Measurements from ENCODE around the gene TECPR1.

Gene TECPR1

GRCh38 chr7:98189559-98189958 is 62.5 kb downstream of the TECPR1 start:
- DNase-seq (ENCODE audit: low read depth), result no peak

GRCh38 chr7:98187138-98187502 is 64.9 kb downstream of the TECPR1 start:
- no peak for DNase-seq (ENCODE audit: low read depth)

DNA sequence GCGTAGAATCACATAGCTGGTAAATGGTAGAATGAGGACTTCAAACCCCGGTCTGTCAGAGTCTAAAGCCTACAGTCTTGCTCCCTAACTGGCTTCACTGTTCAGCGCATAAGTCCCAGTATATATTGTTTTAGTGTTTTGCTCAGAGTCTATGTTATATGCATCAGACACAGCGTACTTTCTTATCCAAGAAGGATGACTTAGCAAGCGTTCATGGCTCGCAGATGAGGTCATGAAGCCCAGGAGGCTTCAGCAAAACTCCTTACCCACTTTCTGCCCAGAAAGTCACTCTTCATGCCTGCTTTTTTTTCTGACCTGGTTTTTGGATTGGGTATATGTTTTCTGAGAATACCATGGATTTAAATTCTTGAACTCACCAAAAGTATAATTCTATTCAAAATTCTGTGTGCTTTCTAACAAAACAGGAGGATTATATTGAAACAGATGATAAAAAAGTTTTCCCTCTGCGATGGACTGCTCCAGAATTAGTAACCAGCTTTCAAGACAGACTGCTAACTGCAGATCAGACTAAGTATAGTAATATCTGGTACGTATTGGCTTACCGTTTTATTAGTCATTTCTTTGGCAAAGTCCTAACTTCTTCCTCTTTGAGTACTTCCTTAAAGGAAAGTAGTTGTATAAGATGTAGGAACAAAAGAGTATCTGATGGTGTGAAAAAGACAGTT is 65.4 kb downstream of the TECPR1 start:
- DNase-seq (ENCODE audit: low read depth), result peak; percentile 78

DNA sequence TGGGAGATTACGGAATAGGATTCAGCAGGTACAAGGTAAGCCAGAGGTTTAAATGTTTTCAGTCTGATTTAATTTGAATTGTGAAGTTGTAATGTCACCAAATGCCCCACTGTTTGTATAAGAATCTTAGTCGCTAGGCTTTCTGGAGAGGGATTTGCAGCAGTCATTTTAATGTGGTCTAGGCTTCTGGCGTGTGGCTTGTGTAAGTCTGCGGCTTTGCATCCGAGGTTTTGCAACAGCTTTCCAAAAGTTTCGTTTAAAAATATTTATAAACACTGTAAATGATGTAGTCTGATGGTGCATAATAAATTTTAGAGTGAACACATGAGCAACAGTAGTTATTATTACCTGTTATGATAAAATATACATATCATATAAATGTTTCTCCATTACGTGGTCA is 66.9 kb downstream of the TECPR1 start:
- DNase-seq (ENCODE audit: low read depth), result no peak

DNA sequence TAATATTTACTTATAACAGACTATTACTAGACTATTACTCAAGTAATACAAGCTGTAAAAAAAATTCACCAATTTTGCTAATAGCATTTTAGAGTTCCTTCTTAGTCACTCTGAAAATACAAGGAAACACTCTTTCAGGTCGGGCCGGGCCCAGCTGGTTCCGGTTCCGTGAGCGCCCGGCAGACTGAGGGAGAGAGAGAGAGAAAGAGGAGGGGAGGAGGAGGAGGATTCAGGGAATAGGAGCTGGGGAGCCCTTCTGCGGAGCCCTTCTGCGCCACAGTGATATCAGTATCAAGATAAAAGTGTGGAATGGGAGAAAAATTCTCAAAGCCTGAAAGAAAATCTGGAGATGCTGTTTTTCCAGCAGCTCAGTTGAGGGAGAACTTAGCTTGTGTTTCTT is 71.3 kb downstream of the TECPR1 start:
- no peak for DNase-seq (ENCODE audit: low read depth)

- no peak for DNase-seq (ENCODE audit: low read depth)
Measured at GRCh38 chr7:98178762-98179490, 73.1 kb downstream of the TECPR1 start.

DNA sequence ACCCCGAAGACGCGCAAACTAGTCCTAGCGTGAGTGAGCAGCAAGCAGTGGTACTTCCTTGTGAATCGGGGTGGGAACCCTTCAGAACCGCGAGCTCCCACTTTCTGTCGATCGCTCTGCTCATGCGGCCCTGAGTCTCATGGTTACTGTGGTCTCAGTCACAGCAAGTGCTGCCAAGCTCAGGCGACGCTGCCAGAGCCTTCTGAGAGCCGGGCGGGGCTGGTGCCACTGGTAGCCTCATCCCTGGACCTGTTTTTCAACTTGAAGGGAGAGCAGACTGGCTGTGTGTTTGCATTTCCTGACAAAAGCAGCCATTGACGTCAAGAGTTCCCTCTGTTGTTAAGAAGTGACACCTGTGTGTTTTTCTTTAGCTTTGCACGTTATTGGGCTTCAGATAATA is 73.7 kb downstream of the TECPR1 start:
- no peak for DNase-seq (ENCODE audit: low read depth)

- DNase-seq (ENCODE audit: low read depth), result no peak
Measured at GRCh38 chr7:98177553-98177952, 74.5 kb downstream of the TECPR1 start.

- no peak for DNase-seq (ENCODE audit: low read depth)
Measured at GRCh38 chr7:98175260-98175940, 76.6 kb downstream of the TECPR1 start.

DNA sequence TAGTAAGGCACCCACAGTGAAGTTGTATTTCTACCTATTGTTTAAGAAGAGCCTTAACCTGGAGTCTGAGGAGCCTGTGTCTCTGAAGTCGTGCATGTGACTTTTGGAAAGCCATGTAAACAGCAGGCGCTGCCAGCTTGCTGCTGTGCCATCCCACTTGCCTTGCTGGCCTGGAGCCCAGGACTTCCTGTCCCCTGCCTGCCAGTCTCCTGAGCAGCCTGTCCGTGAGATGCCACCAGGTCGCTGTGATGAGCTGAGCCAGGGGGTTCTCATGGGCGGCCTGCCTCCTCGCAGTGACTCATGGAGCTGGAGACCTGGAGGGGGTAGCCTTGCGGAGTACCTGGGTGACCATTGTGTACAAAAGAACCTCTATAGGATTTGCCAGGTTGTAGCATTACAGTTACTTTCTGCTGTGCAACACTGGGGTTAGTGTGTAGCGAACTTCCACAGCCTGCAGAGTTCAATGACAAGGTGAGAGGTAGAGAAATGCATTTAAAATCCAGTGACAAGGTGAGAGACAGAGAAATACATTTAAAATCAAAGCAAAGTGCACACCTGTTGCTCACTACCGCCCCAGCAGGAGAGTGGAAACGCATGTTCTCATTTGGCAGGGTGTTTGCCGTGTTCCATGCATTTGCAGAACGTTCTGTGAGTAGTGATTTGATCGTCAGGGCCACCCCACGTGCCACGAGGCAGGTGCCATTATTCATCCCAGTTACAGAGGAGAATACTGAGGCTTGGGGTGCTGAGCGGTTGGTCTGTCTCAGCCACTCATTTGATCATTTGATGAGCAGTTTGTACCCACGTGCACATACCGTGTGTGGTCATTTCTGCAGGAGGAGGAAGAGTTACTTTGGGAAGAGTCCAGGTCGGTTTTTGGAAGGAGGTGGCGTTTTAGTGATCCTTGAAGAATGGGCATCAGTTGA is 77.4 kb downstream of the TECPR1 start:
- DNase-seq (ENCODE audit: low read depth), result no peak

DNA sequence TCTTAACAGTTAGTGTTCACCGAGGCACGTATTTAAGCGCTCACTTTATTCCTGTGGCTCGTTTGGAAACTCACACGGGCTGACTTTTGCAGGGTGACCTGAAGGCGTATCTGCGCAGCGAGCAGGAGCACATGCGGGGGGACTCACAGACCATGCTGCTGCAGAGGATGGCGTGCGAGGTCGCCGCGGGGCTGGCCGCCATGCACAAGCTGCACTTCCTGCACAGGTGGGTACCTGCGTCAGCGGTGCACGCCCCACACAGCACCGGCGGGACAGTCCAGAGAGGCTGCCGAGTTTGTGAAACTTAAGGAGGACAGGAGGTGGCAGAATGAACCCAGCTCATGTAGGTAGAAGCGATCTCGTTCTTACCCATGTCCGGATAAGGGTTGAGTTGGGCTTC is 80.6 kb downstream of the TECPR1 start:
- no peak for DNase-seq (ENCODE audit: low read depth)

DNA sequence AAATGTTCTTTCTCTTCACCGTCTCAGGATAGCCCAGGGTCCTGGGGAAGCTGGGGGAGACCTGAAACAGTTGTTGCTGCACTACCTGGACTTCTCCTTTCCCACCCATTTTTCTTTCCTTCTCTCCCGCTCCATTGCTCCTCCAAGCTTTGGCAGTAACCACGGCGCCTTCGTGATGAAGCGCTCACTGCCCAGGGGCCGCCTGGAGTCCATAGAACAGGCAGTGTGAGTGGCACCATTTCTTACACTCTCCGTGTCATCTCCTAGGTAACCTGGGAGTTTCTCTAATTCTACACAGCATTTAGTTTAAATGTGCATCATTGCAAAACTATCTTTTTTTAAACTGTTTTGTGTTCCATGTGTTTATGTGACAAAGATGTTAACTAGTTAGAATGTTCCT is 81.1 kb downstream of the TECPR1 start:
- no peak for DNase-seq (ENCODE audit: low read depth)

DNA sequence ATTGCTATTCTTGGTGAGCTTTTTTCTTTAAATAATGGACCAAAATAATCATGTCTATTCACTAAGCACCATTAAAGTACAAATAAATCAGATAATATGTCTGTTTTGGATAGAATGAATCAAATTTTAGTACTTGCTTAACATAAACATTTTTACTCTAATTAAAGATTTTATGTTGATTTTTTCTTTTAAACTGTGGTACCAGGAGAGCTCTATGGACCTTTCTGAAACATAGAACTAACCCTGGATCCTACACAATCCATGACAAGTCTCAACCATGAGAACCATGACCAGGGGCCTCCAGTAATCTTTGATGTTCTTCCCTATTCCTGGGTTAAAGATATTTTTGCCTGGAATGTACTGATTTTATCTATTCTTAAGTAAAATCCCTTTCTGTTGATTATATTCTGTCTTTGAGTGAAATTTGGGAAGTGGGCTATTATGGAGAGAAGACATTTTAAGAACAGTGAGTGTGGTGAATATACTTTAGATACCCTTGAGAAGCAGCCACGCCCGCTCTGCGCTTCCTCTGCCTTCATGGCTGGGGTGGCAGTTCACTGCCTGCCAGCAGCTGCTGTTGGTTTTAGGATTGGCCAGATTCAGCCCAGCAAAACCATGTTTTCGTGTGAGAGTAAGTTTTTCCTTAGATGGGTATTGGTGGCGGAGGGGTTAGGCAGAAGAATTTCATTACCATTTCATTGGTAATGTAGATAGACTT is 83.0 kb downstream of the TECPR1 start:
- no peak for DNase-seq (ENCODE audit: low read depth)

DNA sequence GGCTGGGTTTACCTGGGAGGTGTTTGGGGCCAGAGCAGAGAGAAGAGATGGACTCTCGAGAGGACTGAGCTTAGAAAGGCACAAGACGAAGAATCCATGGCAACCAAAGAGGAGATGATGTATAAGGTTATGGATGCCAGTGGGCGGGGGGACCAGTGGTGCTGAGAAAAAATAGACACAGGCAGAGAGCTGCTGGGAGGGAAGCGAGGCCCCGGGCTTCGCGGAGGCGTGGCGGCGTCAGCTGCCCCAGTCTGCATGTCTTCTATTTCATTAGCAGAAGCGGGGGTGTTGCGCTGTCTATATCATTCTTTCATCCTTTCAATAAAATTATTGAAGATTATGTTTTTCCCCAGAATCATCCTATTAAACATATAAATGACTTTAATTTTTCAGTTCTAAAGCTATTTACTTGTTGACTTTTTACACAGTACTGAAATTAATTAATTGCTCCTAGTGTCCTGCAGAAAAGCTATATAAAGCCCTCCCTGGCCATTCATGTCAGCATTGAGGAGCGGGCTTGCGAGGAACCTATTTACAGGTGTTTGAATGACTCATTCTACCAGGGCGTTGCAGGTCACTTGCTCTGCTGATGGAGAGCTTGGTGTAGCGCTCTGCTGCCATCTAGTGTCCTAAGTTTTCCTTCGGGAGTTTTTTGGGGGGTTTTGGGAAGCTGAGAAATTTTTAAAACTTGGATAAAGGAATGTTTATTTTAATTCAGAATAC is 83.7 kb downstream of the TECPR1 start:
- DNase-seq (ENCODE audit: low read depth), result peak; percentile 18

DNA sequence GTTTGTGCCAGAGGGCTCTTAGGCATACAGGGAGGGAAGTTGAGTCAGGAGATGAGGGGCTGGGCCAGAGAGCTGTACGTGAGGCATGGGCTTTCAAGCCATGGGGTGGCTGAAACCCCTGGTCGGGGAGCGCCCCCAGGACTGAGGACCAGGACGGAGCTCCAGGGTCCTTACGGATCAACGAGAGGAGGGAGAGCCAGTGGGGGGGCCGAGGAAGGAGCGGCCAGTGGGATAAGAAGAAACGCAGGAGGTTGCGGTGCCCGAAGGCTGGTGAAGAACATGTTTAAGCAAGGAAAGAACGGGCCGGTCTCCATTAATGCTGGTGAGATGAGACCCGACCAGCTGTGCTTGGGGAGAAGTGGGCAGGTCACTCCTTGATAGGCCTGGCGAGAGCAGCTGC is 84.4 kb downstream of the TECPR1 start:
- DNase-seq (ENCODE audit: low read depth), result no peak

GRCh38 chr7:98166668-98166970 is 85.4 kb downstream of the TECPR1 start:
- no peak for DNase-seq (ENCODE audit: low read depth)

DNA sequence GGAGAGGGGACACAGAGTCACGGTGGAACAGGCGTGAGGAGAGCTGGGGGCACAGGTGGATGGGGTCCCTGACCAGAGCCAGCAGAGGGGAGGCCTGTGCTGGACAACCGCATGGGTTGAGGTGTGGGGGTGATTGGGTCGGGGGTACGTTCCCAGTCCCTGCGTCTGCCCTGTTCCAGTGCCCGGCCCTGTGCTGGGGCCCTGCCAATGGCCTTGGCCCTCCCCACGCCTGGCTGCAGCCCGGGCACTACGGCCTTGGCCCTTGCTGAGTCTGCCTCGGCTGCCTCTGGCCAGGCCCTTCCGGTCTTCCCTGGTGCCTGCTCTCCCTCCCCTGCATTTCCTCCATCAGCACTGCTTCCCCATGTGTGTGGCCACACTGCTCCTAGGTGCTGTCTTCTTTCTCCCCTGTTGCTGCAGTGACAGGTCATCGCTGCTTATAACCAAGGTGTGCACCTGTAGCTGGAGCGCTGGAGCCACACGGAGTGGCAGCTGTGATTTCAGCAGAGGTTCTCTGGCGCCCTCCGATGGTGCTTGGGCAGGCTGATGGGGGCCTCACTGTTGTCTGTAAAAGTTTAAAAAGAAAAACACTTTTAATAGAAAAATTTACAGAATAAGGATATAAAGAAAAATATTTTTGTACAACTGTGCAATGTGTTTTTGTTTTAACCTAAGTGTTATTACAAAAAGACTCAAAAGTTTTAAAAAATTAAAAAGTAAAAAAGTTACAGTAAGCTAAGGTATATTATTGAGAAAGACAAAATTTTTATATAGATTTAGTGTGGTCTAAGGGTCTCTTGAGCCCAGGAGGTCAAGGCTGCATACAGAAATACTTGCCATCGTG is 86.0 kb downstream of the TECPR1 start:
- no peak for DNase-seq (ENCODE audit: low read depth)
